Fibroblast of the aortic adventitia (primary cell): Measurements from ENCODE around the gene TUSC2. TPM values are rescaled to one million over a fixed set of nuclear protein-coding genes. Genes with fewer than 3 reads are reported as not detected.

Source experiments
- DNase-seq: peaks from one replicate; pipeline ENCODE4 v3.0.0-alpha.2; 2010; ENCODE audit warnings: low read depth
- H3K4me3 ChIP-seq: 2 replicates; pipeline ENCODE4 v1.5.1; 2011; ENCODE audit warnings: low read depth, mild to moderate bottlenecking, control low read depth, low read length, moderate library complexity
- total RNA-seq: library from RNA; depleted of rRNA; stranded (reverse); fragments of >200 nt; gene quantifications from 2 replicates; pipeline ENCODE4 v1.2.3, GENCODE V29; 2012; ENCODE audit warnings: low replicate concordance
- TF ChIP-seq, protein P1 (sequence below): IDR thresholded peaks from 2 replicates; pipeline ENCODE4 v1.5.1; 2011; ENCODE audit warnings: mild to moderate bottlenecking, low read length, control low read depth, inconsistent platforms; ENCODE audit not compliant: insufficient read depth

Gene TUSC2
- total RNA-seq, 1 donor: 15.5 TPM

DNA sequence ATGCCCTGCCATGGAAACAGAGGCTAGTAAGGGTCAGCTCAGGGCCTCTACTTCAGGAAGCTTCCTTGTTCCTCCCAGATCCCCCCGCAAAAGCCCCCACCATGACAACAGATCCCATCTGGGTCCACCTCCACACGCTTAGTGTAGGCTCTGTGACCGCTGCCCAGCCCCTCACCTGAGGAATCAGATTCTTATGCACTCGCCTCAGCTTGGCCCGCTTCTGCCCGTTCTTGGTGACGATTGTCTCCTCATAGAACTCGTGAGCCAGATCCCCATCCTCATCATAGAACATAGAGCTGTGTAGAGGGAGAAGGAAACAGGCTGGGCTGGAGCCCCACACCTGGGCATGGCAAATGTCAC lies 1.9 kb downstream of the TUSC2 start:
- no peak for DNase-seq
- TF ChIP-seq, protein P1, sequence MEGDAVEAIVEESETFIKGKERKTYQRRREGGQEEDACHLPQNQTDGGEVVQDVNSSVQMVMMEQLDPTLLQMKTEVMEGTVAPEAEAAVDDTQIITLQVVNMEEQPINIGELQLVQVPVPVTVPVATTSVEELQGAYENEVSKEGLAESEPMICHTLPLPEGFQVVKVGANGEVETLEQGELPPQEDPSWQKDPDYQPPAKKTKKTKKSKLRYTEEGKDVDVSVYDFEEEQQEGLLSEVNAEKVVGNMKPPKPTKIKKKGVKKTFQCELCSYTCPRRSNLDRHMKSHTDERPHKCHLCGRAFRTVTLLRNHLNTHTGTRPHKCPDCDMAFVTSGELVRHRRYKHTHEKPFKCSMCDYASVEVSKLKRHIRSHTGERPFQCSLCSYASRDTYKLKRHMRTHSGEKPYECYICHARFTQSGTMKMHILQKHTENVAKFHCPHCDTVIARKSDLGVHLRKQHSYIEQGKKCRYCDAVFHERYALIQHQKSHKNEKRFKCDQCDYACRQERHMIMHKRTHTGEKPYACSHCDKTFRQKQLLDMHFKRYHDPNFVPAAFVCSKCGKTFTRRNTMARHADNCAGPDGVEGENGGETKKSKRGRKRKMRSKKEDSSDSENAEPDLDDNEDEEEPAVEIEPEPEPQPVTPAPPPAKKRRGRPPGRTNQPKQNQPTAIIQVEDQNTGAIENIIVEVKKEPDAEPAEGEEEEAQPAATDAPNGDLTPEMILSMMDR: no peak
- H3K4me3 ChIP-seq: no peak overlapping the region

GRCh38 chr3:50325497-50326181 lies 2.4 kb downstream of the TUSC2 start:
- H3K4me3 ChIP-seq: no peak overlapping the region
- TF ChIP-seq, protein P1: no peak
- DNase-seq: no peak

GRCh38 chr3:50325113-50325480 lies 2.9 kb downstream of the TUSC2 start:
- TF ChIP-seq, protein P1: no peak
- no peak overlapping the region for H3K4me3 ChIP-seq
- DNase-seq: no peak

- no peak overlapping the region for H3K4me3 ChIP-seq
- peak; percentile 64 for DNase-seq
- TF ChIP-seq, protein P1: peak; percentile 87
These were observed 3.5 kb downstream of the TUSC2 start for GRCh38 chr3:50324351-50325112.

DNA sequence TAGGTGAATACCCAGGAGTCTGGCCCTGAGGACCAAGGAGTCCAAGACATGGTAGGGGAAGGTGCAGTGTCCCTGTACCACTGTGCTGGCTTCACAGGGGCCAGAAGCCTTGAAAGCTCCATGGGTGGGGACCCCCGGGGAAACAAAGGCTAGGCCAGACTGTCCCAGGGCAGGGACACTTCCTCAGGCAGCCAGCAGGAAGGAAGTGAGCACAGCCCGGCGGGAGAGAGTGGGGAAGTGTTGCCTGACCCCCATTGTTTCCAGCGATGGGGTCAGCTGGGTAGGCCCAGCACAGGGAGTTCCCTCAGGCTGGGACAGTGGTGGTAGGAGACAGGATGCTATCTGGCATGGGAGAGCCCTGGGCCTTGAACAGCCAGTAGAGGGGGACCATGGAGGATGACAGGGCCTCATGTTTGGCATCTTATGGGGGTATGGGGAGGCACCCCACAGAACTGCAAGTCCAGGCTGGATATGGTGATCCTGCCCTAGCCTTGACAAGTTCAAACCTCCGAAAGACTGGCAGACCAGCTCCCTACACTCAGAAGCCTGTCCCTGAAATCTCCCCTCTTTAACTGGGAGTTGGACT lies 4.3 kb downstream of the TUSC2 start:
- TF ChIP-seq, protein P1: no peak
- no peak for DNase-seq
- H3K4me3 ChIP-seq: no peak overlapping the region

- H3K4me3 ChIP-seq: no peak overlapping the region
- TF ChIP-seq, protein P1: no peak
- DNase-seq: no peak
These were observed 4.9 kb downstream of the TUSC2 start for GRCh38 chr3:50323092-50323600.
